Stomach (tissue), 9 donors: ENCODE measurements around the gene FHOD3. TPM values are rescaled to one million over a fixed set of nuclear protein-coding genes. Genes with fewer than 3 reads are reported as not detected.

Experiments used
- DNase-seq, 2 donors: peaks; one replicate each; pipeline versions ENCODE4 v3.0.0 to v3.0.0-alpha.2; 2013 to 2019
- H3K27ac ChIP-seq, 5 donors: fragments of 200-600 bp in 4 of 5; sonication (generic) in 4 of 5; one replicate each; pipeline ENCODE4 v1.5.1; 2013 to 2019; ENCODE audit warnings: mild to moderate bottlenecking in 1 of 5, moderate library complexity in 1 of 5
- H3K27me3 ChIP-seq, 3 donors: fragments of 200-600 bp; sonication (generic); one replicate each; pipeline ENCODE4 v1.5.1; 2017 to 2019; ENCODE audit warnings: mixed run types in 1 of 3
- H3K36me3 ChIP-seq, 4 donors: fragments of 200-600 bp; sonication (generic); 1 replicate in 3 of 4; 2 replicates in 1 of 4; pipeline ENCODE4 v1.5.1; 2016 to 2019
- H3K4me1 ChIP-seq, 4 donors: fragments of 200-600 bp; sonication (generic); one replicate each; pipeline ENCODE4 v1.5.1; 2016 to 2019
- H3K4me3 ChIP-seq, 4 donors: fragments of 200-600 bp; sonication (generic) in 3 of 4; one replicate each; pipeline ENCODE4 v1.5.1; 2016 to 2019; ENCODE audit warnings: mild to moderate bottlenecking in 1 of 4
- H3K9me3 ChIP-seq, 4 donors: fragments of 200-600 bp; sonication (generic); one replicate each; pipeline ENCODE4 v1.5.1; 2016 to 2019
- CTCF ChIP-seq, 7 experiments: fragments of 450-650 bp in 4 of 7; fragments of 200-600 bp in 3 of 7; sonication (generic) in 3 of 7; IDR thresholded peaks; one replicate each; pipeline ENCODE4 v1.5.1; 2016 to 2019; ENCODE audit warnings: antibody characterized with exemption in 7 of 7, control low read depth in 2 of 7, mild to moderate bottlenecking in 1 of 7
- EP300 ChIP-seq: sonication (generic); formaldehyde crosslinking; IDR thresholded peaks from one replicate; pipeline ENCODE4 v1.6.1; 2017; ENCODE audit warnings: antibody characterized with exemption
- POLR2A ChIP-seq, 4 donors: fragments of 450-650 bp; IDR thresholded peaks; one replicate each; pipeline ENCODE4 v1.6.1; 2016; ENCODE audit warnings: antibody characterized with exemption in 4 of 4, control low read depth in 2 of 4, mild to moderate bottlenecking in 1 of 4, moderate library complexity in 1 of 4
- POLR2AphosphoS5 ChIP-seq, 3 donors: sonication (generic); formaldehyde crosslinking; IDR thresholded peaks; one replicate each; pipeline ENCODE4 v1.6.1; 2016; ENCODE audit warnings: antibody characterized with exemption in 3 of 3
- WGBS, 5 donors: extraction: QIAGEN DNeasy Blood & Tissue Kit in 3 of 5; methylation state at CpG; one replicate each; pipeline versions ENCODE4 v1.1.5 to v1.1.7; 2013 to 2018; 5-methylcytosine and 5-hydroxymethylcytosine counted together
- intact Hi-C: fragments of 100-400 bp; cut with DNase I; formaldehyde crosslinking; loops from one replicate; pipeline ENCODE4 v1.15.1; 2023; ENCODE audit warnings: low total_unique reads
- polyA plus RNA-seq, 3 donors: library from polyadenylated mRNA; stranded (reverse); fragments of 200-250 nt; gene quantifications; one replicate each; pipeline ENCODE4 v1.2.3, GENCODE V29; 2013
- total RNA-seq, 5 donors: library from RNA; depleted of rRNA; stranded (reverse); fragments of >200 nt; gene quantifications; one replicate each; pipeline versions ENCODE4 v1.1.0 to v1.2.3, GENCODE V29; 2014 to 2016
- donor health status: healthy with polysubstance abuse.
- donor health status: Bipolar disorder and iron deficiency.
- donor health status: healthy.

Gene FHOD3
- total and polyA plus RNA-seq, 8 donors: under 0.01 to 9.1 (median 4.6) TPM

- Histone ChIP-seq H3K27me3 (peaks cover 0 to 4% (median 0%) of the 10 kb centered on the region in 3 donors), H3K27ac (no peak overlapping the region), H3K4me3 (no peak overlapping the region), H3K36me3 (no peaks in the 10 kb centered on the region), H3K4me1 (no peaks in the 10 kb centered on the region), H3K9me3 (no peaks in the 10 kb centered on the region)
- no peak for DNase-seq
- intact Hi-C loops: no loop called here
- 65 to 73% (median 71%) methylated on average over 8 of the region's 8 CpGs for WGBS, 5 donors
- no peak for TF ChIP-seq EP300
- TF ChIP-seq CTCF (IDR thresholded peaks at IDR 0.05): no peak
- no peak for TF ChIP-seq POLR2A (IDR thresholded peaks at IDR 0.05)
- no peak for TF ChIP-seq POLR2AphosphoS5 (IDR thresholded peaks at IDR 0.05)
These were observed 261.8 kb downstream of the FHOD3 start for GRCh38 chr18:36559149-36559857.

GRCh38 chr18:36560187-36560586 lies 262.7 kb downstream of the FHOD3 start:
- no peaks in the 10 kb centered on the region for H3K4me1 ChIP-seq
- H3K27ac ChIP-seq: no peak overlapping the region
- H3K36me3 ChIP-seq: no peaks in the 10 kb centered on the region
- 68 to 88% (median 81%) methylated on average over 2 of the region's 2 CpGs for WGBS, 5 donors
- no peaks in the 10 kb centered on the region for H3K9me3 ChIP-seq
- intact Hi-C loops: no loop called here
- no peak overlapping the region for H3K4me3 ChIP-seq
- H3K27me3 ChIP-seq: peaks cover 0 to 4% (median 0%) of the 10 kb centered on the region in 3 donors
- DNase-seq: no peak
- TF ChIP-seq EP300: no peak
- no peak for TF ChIP-seq POLR2AphosphoS5 (IDR thresholded peaks at IDR 0.05)
- no peak for TF ChIP-seq POLR2A (IDR thresholded peaks at IDR 0.05)
- TF ChIP-seq CTCF (IDR thresholded peaks at IDR 0.05): no peak

- peaks cover 0 to 4% (median 0%) of the 10 kb centered on the region in 3 donors for H3K27me3 ChIP-seq
- no peaks in the 10 kb centered on the region for H3K4me1 ChIP-seq
- no peak for TF ChIP-seq POLR2AphosphoS5 (IDR thresholded peaks at IDR 0.05)
- no peak for TF ChIP-seq POLR2A (IDR thresholded peaks at IDR 0.05)
- no peak for TF ChIP-seq CTCF (IDR thresholded peaks at IDR 0.05)
- no peak for TF ChIP-seq EP300
- no peaks in the 10 kb centered on the region for H3K36me3 ChIP-seq
- intact Hi-C loops: no loop called here
- H3K27ac ChIP-seq: no peak overlapping the region
- no peaks in the 10 kb centered on the region for H3K9me3 ChIP-seq
- no peak for DNase-seq
- 78 to 88% (median 81%) methylated on average over 2 of the region's 2 CpGs for WGBS, 5 donors
- H3K4me3 ChIP-seq: no peak overlapping the region
These were observed 263.5 kb downstream of the FHOD3 start for GRCh38 chr18:36561046-36561445.

- intact Hi-C loops: no loop called here
- H3K9me3 ChIP-seq: no peaks in the 10 kb centered on the region
These were observed 267.3 kb downstream of the FHOD3 start for GRCh38 chr18:36564841-36565240.

More at GRCh38 chr18:36564841-36565240, 267.3 kb downstream of the FHOD3 start:
- Histone ChIP-seq H3K27me3 (peaks cover 0 to 4% (median 0%) of the 10 kb centered on the region in 3 donors), H3K4me3 (no peak overlapping the region), H3K36me3 (no peaks in the 10 kb centered on the region), H3K4me1 (no peaks in the 10 kb centered on the region), H3K27ac (no peak overlapping the region)
- WGBS, 5 donors: 73 to 85% (median 80%) methylated on average over 2 of the region's 2 CpGs
- DNase-seq: no peak
- no peak for TF ChIP-seq CTCF (IDR thresholded peaks at IDR 0.05)
- no peak for TF ChIP-seq POLR2AphosphoS5 (IDR thresholded peaks at IDR 0.05)
- no peak for TF ChIP-seq EP300
- TF ChIP-seq POLR2A (IDR thresholded peaks at IDR 0.05): no peak
